ENCODE measurements around the gene GMEB2.
"Not testable (repeated sequence)": the region's sequence is repeated elsewhere in the genome, so short reads cannot be mapped to it uniquely, and the experiment has no call there.

The GMEB2 gene

DNA sequence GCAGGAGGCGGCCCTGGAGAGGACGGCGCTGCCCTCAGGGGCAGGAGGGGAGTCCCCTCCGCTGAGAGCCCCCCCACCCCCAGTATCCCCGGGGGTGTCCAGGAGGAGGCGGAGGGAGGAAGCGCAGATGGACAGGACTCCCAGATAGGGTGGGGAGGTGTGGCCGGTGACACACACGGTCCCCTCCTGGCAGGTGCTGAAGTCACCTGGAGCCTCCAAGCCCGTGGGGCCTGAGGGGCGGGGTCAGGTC lies 25.0 kb upstream of the GMEB2 start:
- H3K9ac ChIP-seq (ENCODE audit: low read depth, low read length, poor library complexity) = peak overlapping the region; percentile 44
- peak overlapping the region; percentile 20 for H2AK5ac ChIP-seq (ENCODE audit: low read depth, low read length)
- H2BK5ac ChIP-seq (ENCODE audit: low read length) = no peak overlapping the region
- H3K4ac ChIP-seq (ENCODE audit: low read length) = no peak overlapping the region
- no peak overlapping the region for H4K8ac ChIP-seq (ENCODE audit: low read depth, low read length)
- peak overlapping the region; percentile 80 for H3K18ac ChIP-seq (ENCODE audit: low read length)
- no peak for DNase-seq (ENCODE audit: low spot score)
- H3K4me2 ChIP-seq (ENCODE audit: insufficient read depth, low read length, poor library complexity, severe bottlenecking) = peak overlapping the region; percentile 93
- H3K79me1 ChIP-seq (ENCODE audit: low read depth, low read length) = peaks cover 1% of the 10 kb centered on the region
- H2AFZ ChIP-seq (ENCODE audit: low read length) = peak overlapping the region; percentile 71
- no peak overlapping the region for H2BK120ac ChIP-seq (ENCODE audit: low read depth, low read length)
- H3K27me3 ChIP-seq (ENCODE audit: control insufficient read depth in 3 of 3, insufficient read depth in 3 of 3, low read depth in 1 of 3, low read length in 3 of 3) = peaks cover 0 to 19% (median 4%) of the 10 kb centered on the region in 3 experiments
- H2BK15ac ChIP-seq (ENCODE audit: low read length) = peak overlapping the region; percentile 58
- no CpG with 5 or more reads among the region's 11 CpGs for WGBS, 2 donors (ENCODE audit: extremely low coverage in 2 of 2, insufficient read length in 2 of 2, insufficient replicate concordance in 1 of 2)
- no peaks in the 10 kb centered on the region for H3K9me3 ChIP-seq (replicated peaks in 1 of 2; ENCODE audit: control insufficient read depth in 2 of 2, insufficient read depth in 1 of 2, low read depth in 1 of 2, low read length in 2 of 2)
- H3K4me3 ChIP-seq (ENCODE audit: low read length in 2 of 2) = peak overlapping the region; percentile 79 to 94
- H3K36me3 ChIP-seq (replicated peaks in 1 of 2; ENCODE audit: control insufficient read depth in 2 of 2, insufficient read depth in 2 of 2, low read length in 2 of 2) = peaks cover 0 to 24% of the 10 kb centered on the region in 2 donors
- H4K91ac ChIP-seq (ENCODE audit: low read depth, low read length, poor library complexity) = no peak overlapping the region
- peak overlapping the region; percentile 21 for H3K14ac ChIP-seq (ENCODE audit: low read length)
- peak overlapping the region; percentile 43 for H3K23ac ChIP-seq (ENCODE audit: low read depth, low read length, poor library complexity)
- peaks cover 12% of the 10 kb centered on the region in 2 donors for H3K4me1 ChIP-seq (ENCODE audit: control insufficient read depth in 2 of 2, insufficient read depth in 1 of 2, low read depth in 1 of 2, low read length in 2 of 2)
- H2BK12ac ChIP-seq (ENCODE audit: low read length) = no peak overlapping the region
- H3K27ac ChIP-seq (replicated peaks; ENCODE audit: low read length) = no peak overlapping the region

DNA sequence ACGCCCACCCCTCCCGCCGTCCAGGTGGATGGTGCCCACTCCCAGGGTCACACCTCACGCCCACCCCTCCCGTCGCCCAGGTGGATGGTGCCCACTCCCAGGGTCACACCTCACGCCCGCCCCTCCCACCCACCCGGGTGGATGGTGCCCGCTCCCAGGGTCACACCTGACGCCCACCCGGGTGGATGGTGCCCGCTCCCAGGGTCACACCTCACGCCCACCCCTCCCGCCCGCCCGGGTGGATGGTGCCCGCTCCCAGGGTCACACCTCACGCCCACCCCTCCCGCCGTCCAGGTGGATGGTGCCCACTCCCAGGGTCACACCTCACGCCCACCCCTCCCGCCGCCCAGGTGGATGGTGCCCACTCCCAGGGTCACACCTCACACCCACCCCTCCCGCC lies 23.6 kb upstream of the GMEB2 start:
- not testable (repeated sequence) for H2BK120ac ChIP-seq (ENCODE audit: low read depth, low read length); H3K4me3 ChIP-seq (ENCODE audit: low read length in 2 of 2); H3K18ac ChIP-seq (ENCODE audit: low read length); H3K27ac ChIP-seq (replicated peaks; ENCODE audit: low read length); H2BK5ac ChIP-seq (ENCODE audit: low read length); H2BK12ac ChIP-seq (ENCODE audit: low read length); H3K9ac ChIP-seq (ENCODE audit: low read depth, low read length, poor library complexity); H4K91ac ChIP-seq (ENCODE audit: low read depth, low read length, poor library complexity); H3K4ac ChIP-seq (ENCODE audit: low read length); H2AK5ac ChIP-seq (ENCODE audit: low read depth, low read length); H3K14ac ChIP-seq (ENCODE audit: low read length); H4K8ac ChIP-seq (ENCODE audit: low read depth, low read length); DNase-seq (ENCODE audit: low spot score); H2AFZ ChIP-seq (ENCODE audit: low read length); H3K79me1 ChIP-seq (ENCODE audit: low read depth, low read length); H3K23ac ChIP-seq (ENCODE audit: low read depth, low read length, poor library complexity); H3K9me3 ChIP-seq (replicated peaks in 1 of 2; ENCODE audit: control insufficient read depth in 2 of 2, insufficient read depth in 1 of 2, low read depth in 1 of 2, low read length in 2 of 2); H2BK15ac ChIP-seq (ENCODE audit: low read length); H3K4me2 ChIP-seq (ENCODE audit: insufficient read depth, low read length, poor library complexity, severe bottlenecking)
- Histone ChIP-seq H3K4me1 (ENCODE audit: control insufficient read depth in 2 of 2, insufficient read depth in 1 of 2, low read depth in 1 of 2, low read length in 2 of 2) (peaks cover 12% of the 10 kb centered on the region in 2 donors), H3K27me3 (ENCODE audit: control insufficient read depth in 3 of 3, insufficient read depth in 3 of 3, low read depth in 1 of 3, low read length in 3 of 3) (peaks cover 0 to 19% (median 4%) of the 10 kb centered on the region in 3 experiments), H3K36me3 (replicated peaks in 1 of 2; ENCODE audit: control insufficient read depth in 2 of 2, insufficient read depth in 2 of 2, low read length in 2 of 2) (peaks cover 0 to 32% of the 10 kb centered on the region in 2 donors)
- no CpG with 5 or more reads among the region's 25 CpGs for WGBS, 2 donors (ENCODE audit: extremely low coverage in 2 of 2, insufficient read length in 2 of 2, insufficient replicate concordance in 1 of 2)

DNA sequence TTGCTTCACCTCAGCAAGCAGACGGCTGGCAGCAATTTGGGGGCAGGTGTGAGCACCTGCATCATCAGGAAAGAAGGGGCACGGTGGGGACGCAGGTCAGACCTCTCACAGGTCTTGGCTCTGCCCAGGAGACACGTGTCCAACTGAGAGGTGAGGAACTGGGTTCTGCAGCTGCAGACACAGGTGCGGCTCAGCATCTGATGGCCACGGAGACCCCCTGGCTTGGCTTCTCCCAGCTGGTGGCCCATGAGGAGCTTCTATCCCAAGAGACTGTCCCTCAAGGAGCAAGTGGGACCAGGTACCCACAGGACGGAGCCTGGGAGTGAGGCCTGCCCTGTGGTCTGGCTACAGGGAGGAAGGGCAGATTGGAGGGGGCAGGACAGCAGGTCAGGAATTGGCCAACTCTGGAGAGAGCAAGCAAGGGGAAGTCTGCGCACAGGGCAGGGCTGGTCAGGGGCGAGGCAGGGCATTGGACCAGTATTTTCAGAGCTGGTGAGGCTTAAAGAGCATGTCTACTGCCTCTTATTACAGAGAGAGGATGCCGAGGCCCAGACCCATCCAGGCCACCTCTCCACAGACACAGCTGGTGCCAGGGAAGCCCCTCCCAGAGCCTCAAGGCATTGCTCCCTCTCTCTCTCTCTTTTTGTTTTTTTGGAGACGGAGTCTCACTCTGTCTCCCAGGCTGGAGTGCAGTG lies 22.1 kb upstream of the GMEB2 start:
- H3K4me2 ChIP-seq (ENCODE audit: insufficient read depth, low read length, poor library complexity, severe bottlenecking) = no peak overlapping the region
- H2AFZ ChIP-seq (ENCODE audit: low read length) = no peak overlapping the region
- peaks cover 0 to 17% (median 4%) of the 10 kb centered on the region in 3 experiments for H3K27me3 ChIP-seq (ENCODE audit: control insufficient read depth in 3 of 3, insufficient read depth in 3 of 3, low read depth in 1 of 3, low read length in 3 of 3)
- no peak overlapping the region for H4K8ac ChIP-seq (ENCODE audit: low read depth, low read length)
- H2BK12ac ChIP-seq (ENCODE audit: low read length) = no peak overlapping the region
- no peak overlapping the region for H3K4ac ChIP-seq (ENCODE audit: low read length)
- no peak overlapping the region for H4K91ac ChIP-seq (ENCODE audit: low read depth, low read length, poor library complexity)
- H3K27ac ChIP-seq (replicated peaks; ENCODE audit: low read length) = no peak overlapping the region
- no peak overlapping the region for H3K9ac ChIP-seq (ENCODE audit: low read depth, low read length, poor library complexity)
- H3K9me3 ChIP-seq (replicated peaks in 1 of 2; ENCODE audit: control insufficient read depth in 2 of 2, insufficient read depth in 1 of 2, low read depth in 1 of 2, low read length in 2 of 2) = no peaks in the 10 kb centered on the region
- peak overlapping the region; percentile 1 for H3K23ac ChIP-seq (ENCODE audit: low read depth, low read length, poor library complexity)
- no peak overlapping the region for H3K14ac ChIP-seq (ENCODE audit: low read length)
- no peak overlapping the region for H2BK15ac ChIP-seq (ENCODE audit: low read length)
- H3K4me1 ChIP-seq (ENCODE audit: control insufficient read depth in 2 of 2, insufficient read depth in 1 of 2, low read depth in 1 of 2, low read length in 2 of 2) = peaks cover 5 to 8% of the 10 kb centered on the region in 2 donors
- H3K18ac ChIP-seq (ENCODE audit: low read length) = no peak overlapping the region
- H2AK5ac ChIP-seq (ENCODE audit: low read depth, low read length) = no peak overlapping the region
- no peak for DNase-seq (ENCODE audit: low spot score)
- WGBS, 2 donors (ENCODE audit: extremely low coverage in 2 of 2, insufficient read length in 2 of 2, insufficient replicate concordance in 1 of 2) = no CpG with 5 or more reads among the region's 11 CpGs
- H2BK120ac ChIP-seq (ENCODE audit: low read depth, low read length) = no peak overlapping the region
- H3K4me3 ChIP-seq (ENCODE audit: low read length in 2 of 2) = peak overlapping the region in 1 of 2 donors; percentile 2
- H2BK5ac ChIP-seq (ENCODE audit: low read length) = no peak overlapping the region
- H3K79me1 ChIP-seq (ENCODE audit: low read depth, low read length) = peaks cover 1% of the 10 kb centered on the region
- peaks cover 0 to 32% of the 10 kb centered on the region in 2 donors for H3K36me3 ChIP-seq (replicated peaks in 1 of 2; ENCODE audit: control insufficient read depth in 2 of 2, insufficient read depth in 2 of 2, low read length in 2 of 2)

DNA sequence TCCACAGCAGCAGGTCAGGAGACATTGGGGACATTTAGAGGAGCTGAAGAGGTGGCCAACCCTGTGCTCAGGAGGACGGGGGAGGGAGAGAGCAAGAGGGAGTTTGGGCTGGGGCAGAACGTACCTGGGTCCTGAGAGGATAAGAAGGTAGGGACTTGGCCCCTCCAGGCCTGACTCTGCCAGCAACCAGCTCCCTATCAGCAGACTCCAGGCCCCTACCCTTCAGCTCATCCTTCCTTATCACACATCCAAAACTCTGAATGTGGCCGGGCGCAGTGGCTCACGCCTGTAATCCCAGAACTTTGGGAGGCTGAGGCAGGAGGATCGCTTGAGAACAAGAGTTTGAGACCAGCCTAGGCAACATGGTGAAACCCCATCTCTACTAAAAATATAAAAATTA lies 21.3 kb upstream of the GMEB2 start:
- no peak overlapping the region for H3K14ac ChIP-seq (ENCODE audit: low read length)
- no peak overlapping the region for H3K4ac ChIP-seq (ENCODE audit: low read length)
- no peak for DNase-seq (ENCODE audit: low spot score)
- no peak overlapping the region for H3K23ac ChIP-seq (ENCODE audit: low read depth, low read length, poor library complexity)
- no peak overlapping the region for H3K27ac ChIP-seq (replicated peaks; ENCODE audit: low read length)
- H3K27me3 ChIP-seq (ENCODE audit: control insufficient read depth in 3 of 3, insufficient read depth in 3 of 3, low read depth in 1 of 3, low read length in 3 of 3) = peaks cover 0 to 17% (median 4%) of the 10 kb centered on the region in 3 experiments
- no peak overlapping the region for H2BK12ac ChIP-seq (ENCODE audit: low read length)
- no peak overlapping the region for H3K9ac ChIP-seq (ENCODE audit: low read depth, low read length, poor library complexity)
- no peak overlapping the region for H4K91ac ChIP-seq (ENCODE audit: low read depth, low read length, poor library complexity)
- peaks cover 4 to 7% of the 10 kb centered on the region in 2 donors for H3K4me1 ChIP-seq (ENCODE audit: control insufficient read depth in 2 of 2, insufficient read depth in 1 of 2, low read depth in 1 of 2, low read length in 2 of 2)
- H2BK5ac ChIP-seq (ENCODE audit: low read length) = no peak overlapping the region
- no peak overlapping the region for H2BK15ac ChIP-seq (ENCODE audit: low read length)
- no peak overlapping the region for H3K4me3 ChIP-seq (ENCODE audit: low read length in 2 of 2)
- H2BK120ac ChIP-seq (ENCODE audit: low read depth, low read length) = no peak overlapping the region
- H3K18ac ChIP-seq (ENCODE audit: low read length) = no peak overlapping the region
- peaks cover 1% of the 10 kb centered on the region for H3K79me1 ChIP-seq (ENCODE audit: low read depth, low read length)
- no peak overlapping the region for H2AFZ ChIP-seq (ENCODE audit: low read length)
- peaks cover 0 to 32% of the 10 kb centered on the region in 2 donors for H3K36me3 ChIP-seq (replicated peaks in 1 of 2; ENCODE audit: control insufficient read depth in 2 of 2, insufficient read depth in 2 of 2, low read length in 2 of 2)
- no peaks in the 10 kb centered on the region for H3K9me3 ChIP-seq (replicated peaks in 1 of 2; ENCODE audit: control insufficient read depth in 2 of 2, insufficient read depth in 1 of 2, low read depth in 1 of 2, low read length in 2 of 2)
- H2AK5ac ChIP-seq (ENCODE audit: low read depth, low read length) = no peak overlapping the region
- H3K4me2 ChIP-seq (ENCODE audit: insufficient read depth, low read length, poor library complexity, severe bottlenecking) = no peak overlapping the region
- no CpG with 5 or more reads among the region's 6 CpGs for WGBS, 2 donors (ENCODE audit: extremely low coverage in 2 of 2, insufficient read length in 2 of 2, insufficient replicate concordance in 1 of 2)
- H4K8ac ChIP-seq (ENCODE audit: low read depth, low read length) = no peak overlapping the region

Measured in neuronal stem cell (in vitro differentiated cells).